ENCODE results near the gene NFIB. TPM values are rescaled to one million over a fixed set of nuclear protein-coding genes. Genes with fewer than 3 reads are reported as not detected.

NFIB gene
- total and polyA plus RNA-seq, 10 of the 15 experiments (the other 5 are each of a cell fraction or from before 2014, with no cell fraction given): under 0.01 to 0.19 (median 0.05) TPM; not detected in 3

GRCh38 chr9:14281876-14282275, 32.1 kb downstream of the NFIB start:
- H3K9ac ChIP-seq (ENCODE audit: control insufficient read depth, insufficient read depth, low read length): no peak overlapping the region
- in situ Hi-C loops (cut with MboI): no loop called here
- no peaks in the 10 kb centered on the region for H3K27me3 ChIP-seq (replicated peaks in 1 of 2; ENCODE audit: control insufficient read depth in 2 of 2, insufficient read depth in 2 of 2, low read length in 1 of 2)
- intact Hi-C loops (cut with micrococcal nuclease; ENCODE audit: unreplicated experiment): no loop called here
- RAD21 ChIA-PET (ENCODE audit: unreplicated experiment): no interaction called here
- POLR2A ChIA-PET: no interaction called here
- no TSS peak for BruUV-seq (replicated peaks)
- no peak overlapping the region for H3K4me2 ChIP-seq (ENCODE audit: control insufficient read depth, insufficient read depth)
- no peak overlapping the region for H3K27ac ChIP-seq (ENCODE audit: control insufficient read depth, insufficient read depth)
- no peak for TF ChIP-seq ZBED1 (IDR thresholded peaks at IDR 0.05; ENCODE audit: borderline replicate concordance)
- no peak for TF ChIP-seq CBX5 (IDR thresholded peaks at IDR 0.05; ENCODE audit: low read depth)
- no peak for TF ChIP-seq SIX5 (IDR thresholded peaks at IDR 0.05; ENCODE audit: low read depth, low read length, severe bottlenecking)
- TF ChIP-seq FOXM1 (IDR thresholded peaks at IDR 0.05; ENCODE audit: low read depth, low read length): no peak
- no peak for TF ChIP-seq IKZF1 (conservative IDR thresholded peaks at IDR 0.05)
- TF ChIP-seq STAT3 (IDR thresholded peaks at IDR 0.05; ENCODE audit: low read depth, low read length): no peak
- TF ChIP-seq BHLHE40 (IDR thresholded peaks at IDR 0.05; ENCODE audit: borderline replicate concordance in 1 of 2, low read depth in 2 of 2, low read length in 1 of 2): no peak
- H3K9me3 ChIP-seq (replicated peaks; ENCODE audit: control insufficient read depth, insufficient read depth, low read length): no peaks in the 10 kb centered on the region
- CTCF ChIA-PET: no interaction called here
- H2AFZ ChIP-seq (ENCODE audit: control insufficient read depth, low read depth, low read length): no peak overlapping the region
- ATAC-seq (no peak), DNase-seq (ENCODE audit: low read depth, low spot score) (no peak), FAIRE-seq (no peak)
- H3K4me1 ChIP-seq (ENCODE audit: control insufficient read depth, insufficient read depth, low read length): no peaks in the 10 kb centered on the region
- H3K4me3 ChIP-seq: no peak overlapping the region
- H4K20me1 ChIP-seq (ENCODE audit: control insufficient read depth, insufficient read depth): no peaks in the 10 kb centered on the region
- H3K36me3 ChIP-seq (ENCODE audit: control insufficient read depth in 2 of 2, insufficient read depth in 2 of 2, low read length in 1 of 2): no peaks in the 10 kb centered on the region
- H3K79me2 ChIP-seq (ENCODE audit: control insufficient read depth, insufficient read depth, low read length): no peaks in the 10 kb centered on the region
- SMC1A ChIA-PET (ENCODE audit: uncharacterized antibody, unreplicated experiment): no interaction called here

DNA sequence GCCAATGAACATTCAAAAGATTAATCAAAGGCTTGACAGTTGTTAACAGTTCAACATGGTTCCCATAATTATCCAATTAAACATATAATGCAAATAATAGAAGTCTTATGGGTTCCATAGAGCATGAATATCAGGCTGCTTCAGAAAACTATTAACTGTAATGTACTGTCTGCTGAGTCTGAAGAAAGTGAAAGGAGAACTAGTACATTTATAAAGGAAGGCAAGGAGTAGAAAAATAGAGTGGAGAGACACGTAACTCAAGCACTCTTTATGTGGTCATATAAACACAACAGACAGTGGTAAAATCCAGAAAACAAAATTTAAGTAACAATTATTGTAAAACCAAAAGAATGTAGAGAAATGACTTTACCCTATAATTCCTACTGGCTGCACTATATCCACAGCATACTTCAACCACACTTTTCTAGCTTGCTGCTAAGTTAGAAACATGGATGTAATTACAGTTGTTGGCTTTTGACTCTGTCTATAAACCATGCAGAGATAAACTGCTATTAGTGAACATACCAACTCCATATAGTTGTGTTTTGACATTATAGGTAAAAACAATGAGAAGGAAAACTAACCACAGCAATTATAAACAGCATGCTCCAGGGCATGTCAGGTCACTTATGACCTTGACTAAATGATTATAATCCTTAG, 32.7 kb downstream of the NFIB start:
- ChIA-PET SMC1A (ENCODE audit: uncharacterized antibody, unreplicated experiment) (no interaction called here), POLR2A (no interaction called here), CTCF (no interaction called here), RAD21 (ENCODE audit: unreplicated experiment) (no interaction called here)
- no peaks in the 10 kb centered on the region for H3K4me1 ChIP-seq (ENCODE audit: control insufficient read depth, insufficient read depth, low read length)
- in situ Hi-C loops (cut with MboI): no loop called here
- TF ChIP-seq MLLT1 (IDR thresholded peaks at IDR 0.05) (no peak), NFYA (IDR thresholded peaks at IDR 0.05; ENCODE audit: borderline replicate concordance, low read depth, low read length) (no peak), SRF (IDR thresholded peaks at IDR 0.05; ENCODE audit: low read depth in 2 of 2, low read length in 2 of 2) (no peak), NR2F1 (conservative IDR thresholded peaks at IDR 0.05) (no peak), EZH2 (IDR thresholded peaks at IDR 0.05; ENCODE audit: borderline replicate concordance, control insufficient read depth, low read depth, low read length) (no peak), FOS (IDR thresholded peaks at IDR 0.05; ENCODE audit: borderline replicate concordance, extremely low read depth, insufficient read length) (no peak), FOXM1 (IDR thresholded peaks at IDR 0.05; ENCODE audit: low read depth, low read length) (no peak), TCF3 (IDR thresholded peaks at IDR 0.05; ENCODE audit: borderline replicate concordance, insufficient read depth, low read depth, low read length) (no peak), POU2F2 (IDR thresholded peaks at IDR 0.05; ENCODE audit: borderline replicate concordance, low read depth, low read length) (no peak), SREBF2 (IDR thresholded peaks at IDR 0.05; ENCODE audit: low read length) (no peak)
- H3K4me3 ChIP-seq: no peak overlapping the region
- no peak overlapping the region for H3K9ac ChIP-seq (ENCODE audit: control insufficient read depth, insufficient read depth, low read length)
- no peaks in the 10 kb centered on the region for H3K27me3 ChIP-seq (replicated peaks in 1 of 2; ENCODE audit: control insufficient read depth in 2 of 2, insufficient read depth in 2 of 2, low read length in 1 of 2)
- no peak for DNase-seq (ENCODE audit: low read depth, low spot score)
- no peak overlapping the region for H2AFZ ChIP-seq (ENCODE audit: control insufficient read depth, low read depth, low read length)
- H3K79me2 ChIP-seq (ENCODE audit: control insufficient read depth, insufficient read depth, low read length): no peaks in the 10 kb centered on the region
- H3K9me3 ChIP-seq (replicated peaks; ENCODE audit: control insufficient read depth, insufficient read depth, low read length): no peaks in the 10 kb centered on the region
- intact Hi-C loops (cut with micrococcal nuclease; ENCODE audit: unreplicated experiment): no loop called here
- ATAC-seq: no peak
- no peak overlapping the region for H3K27ac ChIP-seq (ENCODE audit: control insufficient read depth, insufficient read depth)
- no TSS peak for BruUV-seq (replicated peaks)
- H3K36me3 ChIP-seq (ENCODE audit: control insufficient read depth in 2 of 2, insufficient read depth in 2 of 2, low read length in 1 of 2): no peaks in the 10 kb centered on the region
- 0% methylated on average over 1 of the region's 1 CpG for WGBS (ENCODE audit: insufficient coverage, insufficient replicate concordance, low lambda C conversion rate, missing lambda C conversion rate)
- FAIRE-seq: no peak
- no peak overlapping the region for H3K4me2 ChIP-seq (ENCODE audit: control insufficient read depth, insufficient read depth)
- no peaks in the 10 kb centered on the region for H4K20me1 ChIP-seq (ENCODE audit: control insufficient read depth, insufficient read depth)

Measured in GM12878 (cell line).